H4 (cell line): ENCODE data around the gene SBF2. TPM values are rescaled to one million over a fixed set of nuclear protein-coding genes. Genes with fewer than 3 reads are reported as not detected.
"Not testable (repeated sequence)": the region's sequence is repeated elsewhere in the genome, so short reads cannot be mapped to it uniquely, and the experiment has no call there.

Experiments
- DNase-seq: peaks from one replicate; pipeline ENCODE4 v3.0.0-alpha.2; 2015; ENCODE audit warnings: low spot score
- total RNA-seq: library from RNA; depleted of rRNA; stranded (reverse); fragments of >200 nt; shearing (Covaris generic); gene quantifications from 2 replicates; pipeline ENCODE4 v1.2.3, GENCODE V29; 2014

The SBF2 gene
- total RNA-seq, 1 experiment from 2014 or later, result 27.0 TPM

DNA sequence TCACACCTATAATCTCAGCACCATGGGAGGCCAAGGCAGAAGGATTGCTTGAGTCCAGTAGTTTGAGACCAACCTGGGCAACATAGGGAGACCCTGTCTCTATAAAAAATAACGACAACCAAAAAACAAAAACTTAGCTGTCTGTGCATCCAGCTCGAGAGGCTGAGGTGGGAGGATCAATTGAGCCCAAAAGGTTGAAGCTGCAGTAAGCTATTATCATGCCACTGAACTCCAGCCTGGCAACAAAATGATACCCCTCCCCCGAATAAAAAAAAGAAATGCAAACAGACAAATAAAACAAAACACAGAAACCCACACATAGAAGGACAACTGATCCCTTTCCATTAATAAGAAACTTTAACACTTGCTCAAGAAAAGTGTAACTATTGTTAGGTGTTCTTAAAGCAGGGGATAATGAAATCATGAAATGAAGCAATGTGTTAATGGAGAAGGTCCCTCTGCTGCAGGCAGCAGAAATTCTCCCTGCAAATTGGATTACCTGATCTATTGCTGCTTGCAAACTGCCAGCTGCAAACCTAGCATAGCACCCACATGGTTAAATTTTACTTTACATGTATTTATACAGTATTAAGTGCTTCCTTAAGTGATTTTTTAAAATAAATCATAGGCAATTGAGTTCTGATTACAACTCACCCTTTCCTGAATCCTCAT lies 226.3 kb downstream of the SBF2 start:
- no peak for DNase-seq

DNA sequence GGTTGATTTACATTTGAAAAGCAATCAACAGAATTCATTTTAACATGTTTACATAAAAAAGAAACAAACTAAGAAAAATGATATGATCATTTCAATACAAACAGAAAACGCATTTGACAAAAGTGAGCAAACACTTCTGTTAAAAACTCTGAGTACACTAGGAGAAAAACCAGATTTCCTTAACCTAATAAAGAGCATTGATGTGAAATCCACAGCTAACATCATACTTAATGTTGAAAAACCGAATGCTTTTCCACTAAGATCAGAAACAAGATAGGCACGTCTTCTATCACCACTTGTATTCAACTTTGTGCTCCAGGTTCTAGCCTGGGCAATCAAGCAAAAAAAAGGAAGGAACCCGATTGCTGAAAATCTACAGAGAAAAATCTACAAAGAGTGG lies 227.6 kb downstream of the SBF2 start:
- no peak for DNase-seq

DNA sequence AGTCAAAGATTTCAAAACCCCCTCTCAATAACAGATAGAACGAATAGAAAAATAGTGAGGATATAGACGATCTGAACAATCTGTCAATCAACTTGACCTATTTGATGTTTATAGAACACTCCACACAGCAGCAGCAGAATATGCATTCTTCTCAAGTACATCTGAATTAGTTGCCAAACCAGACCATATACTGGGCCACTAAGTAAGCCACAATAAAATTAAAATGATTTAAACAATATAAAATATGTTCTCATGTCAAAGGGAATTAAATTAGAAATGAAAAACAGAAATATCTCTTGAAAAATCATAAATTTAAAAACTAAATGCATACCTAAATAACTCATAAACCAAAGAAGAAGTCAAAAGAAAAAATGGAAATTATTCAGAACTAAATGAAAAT lies 229.2 kb downstream of the SBF2 start:
- no peak for DNase-seq

DNA sequence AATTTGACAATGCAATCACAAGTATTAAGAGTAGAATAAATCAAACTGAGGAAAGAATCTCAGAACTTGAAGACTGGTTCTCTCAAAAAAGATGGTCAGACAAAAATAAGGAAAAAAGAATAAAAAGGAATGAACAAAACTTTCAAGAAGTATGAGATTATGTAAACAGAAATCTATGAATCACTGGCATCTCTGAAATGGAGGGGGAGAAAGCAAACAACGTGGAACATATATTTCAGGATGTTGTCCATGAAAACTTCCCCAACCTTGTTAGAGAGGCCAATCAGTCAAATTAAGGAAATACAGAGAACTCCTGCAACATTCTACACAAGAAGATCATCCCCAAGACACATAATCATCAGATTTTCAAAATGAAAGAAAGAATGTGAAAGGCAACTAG lies 235.7 kb downstream of the SBF2 start:
- DNase-seq, result no peak

DNA sequence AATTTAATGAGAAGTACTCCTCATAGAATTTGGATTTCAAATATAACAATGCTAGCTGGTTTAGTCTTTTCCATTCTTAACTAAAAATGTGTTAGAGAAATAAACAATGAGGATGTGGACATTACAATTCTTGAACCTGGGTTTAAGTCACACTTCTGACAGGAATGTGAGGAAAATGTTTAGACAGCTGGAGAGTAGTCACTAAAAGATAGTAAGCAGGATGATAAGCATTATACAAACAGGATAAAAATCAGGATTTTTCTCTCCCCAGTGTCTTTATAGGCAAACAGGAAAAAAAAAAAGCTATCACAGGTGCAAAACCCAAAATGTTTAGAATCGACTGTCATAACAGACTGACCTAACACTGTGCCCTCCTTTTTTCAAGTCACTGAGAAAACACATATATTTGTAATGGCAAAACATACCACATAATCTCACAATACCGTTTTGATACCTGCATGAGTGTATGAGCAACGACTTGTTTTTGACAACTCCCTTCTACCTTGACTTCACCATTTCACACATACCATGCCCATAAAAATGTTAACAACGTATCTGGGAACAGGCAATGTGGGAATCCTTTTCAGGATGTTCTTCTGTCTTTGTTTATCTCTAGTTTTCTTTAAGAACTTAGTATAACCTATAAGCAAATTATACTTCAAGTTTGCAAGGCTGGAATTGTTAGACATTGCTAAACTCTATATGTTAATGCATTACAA lies 242.0 kb downstream of the SBF2 start:
- DNase-seq, result no peak

DNA sequence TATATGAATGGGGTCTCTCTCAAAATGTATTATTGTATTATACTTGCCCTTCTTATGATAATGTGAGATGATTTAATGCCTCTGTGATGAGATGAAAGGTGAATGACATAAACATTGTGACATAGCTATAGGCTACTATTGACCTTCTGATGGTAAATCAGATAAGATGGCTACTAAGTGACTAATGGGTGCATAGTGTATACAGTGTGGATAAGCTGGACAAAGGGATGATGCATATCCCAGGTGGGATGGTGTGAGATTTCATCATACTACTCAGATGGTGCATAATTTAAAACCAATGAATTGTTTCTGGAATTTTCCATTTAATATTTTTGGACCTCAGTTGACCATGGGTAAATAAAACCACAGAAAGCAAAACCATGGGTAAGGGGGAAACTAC lies 243.5 kb downstream of the SBF2 start:
- peak; percentile 12 for DNase-seq

DNA sequence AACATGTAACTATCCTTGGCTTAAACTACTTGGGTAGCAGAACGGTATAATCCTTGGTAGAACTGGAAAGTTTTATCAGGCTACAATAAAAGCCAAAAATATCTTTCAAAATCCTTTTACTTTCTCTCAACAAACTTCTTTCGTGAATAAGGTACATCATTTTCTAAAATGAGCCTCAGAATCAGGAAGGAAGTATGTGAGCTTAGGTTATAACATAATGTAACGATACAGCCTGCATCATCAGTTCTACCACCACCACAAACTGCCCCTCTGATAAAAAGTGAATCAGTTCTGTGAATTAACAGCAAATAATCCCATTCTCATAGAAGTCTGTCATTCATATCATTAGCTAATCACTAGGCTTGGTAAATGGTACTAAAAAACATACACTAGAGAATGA lies 244.3 kb downstream of the SBF2 start:
- no peak for DNase-seq

DNA sequence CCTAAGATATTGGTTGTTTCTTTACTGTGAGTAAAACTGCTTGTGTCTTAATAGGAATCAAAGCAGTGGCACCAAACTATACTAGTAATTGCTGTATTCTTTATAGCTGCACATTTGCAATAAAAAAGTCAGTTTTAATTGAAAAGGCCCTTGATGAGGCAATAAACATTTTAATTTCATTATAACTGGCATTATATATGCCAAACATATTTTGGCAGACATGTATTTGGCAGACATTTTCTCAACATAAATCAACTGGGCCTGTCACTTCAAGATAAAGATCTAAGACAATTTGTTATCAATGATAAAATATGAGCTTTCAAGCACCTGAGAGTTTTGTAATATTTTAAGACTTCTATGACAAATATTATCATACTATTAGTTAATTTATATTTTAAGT lies 245.7 kb downstream of the SBF2 start:
- no peak for DNase-seq

DNA sequence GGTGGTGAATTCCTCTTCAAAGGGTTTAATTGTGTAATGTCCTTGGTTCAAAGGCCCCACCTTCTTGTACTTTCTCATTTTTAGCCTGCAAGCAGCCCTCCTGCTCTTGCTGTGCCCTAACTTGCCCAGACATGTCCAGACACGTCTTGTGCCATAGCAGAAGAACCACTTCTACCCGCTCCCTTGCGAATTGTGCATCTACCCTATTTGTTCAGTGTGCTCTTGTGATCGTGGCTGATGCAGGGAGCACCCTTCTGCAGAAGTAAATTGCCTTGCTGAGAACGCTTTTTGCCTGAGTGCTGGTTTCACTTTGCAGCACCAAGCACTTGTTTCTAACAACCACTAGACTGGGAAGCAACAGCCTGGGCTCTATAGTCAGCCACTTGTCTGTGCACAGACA lies 249.4 kb downstream of the SBF2 start:
- DNase-seq, result no peak

DNA sequence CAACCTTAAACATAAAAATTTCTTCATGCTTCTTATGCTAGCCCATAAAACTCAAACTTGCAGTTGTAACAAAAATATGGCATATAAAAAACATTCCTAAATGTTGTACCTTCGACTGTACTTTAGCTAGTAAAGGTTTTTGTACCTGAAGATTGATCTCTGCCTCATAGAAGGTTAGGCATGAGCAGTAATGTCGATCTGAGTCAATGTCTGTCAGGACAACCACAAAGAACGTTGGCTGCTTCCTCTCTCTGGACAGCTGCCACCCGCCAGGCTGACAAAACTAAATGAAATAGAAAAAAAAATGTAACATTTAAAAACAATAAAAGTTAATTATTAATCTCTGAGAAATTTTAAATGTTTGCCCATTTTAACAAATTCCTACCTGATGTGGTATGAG lies 251.3 kb downstream of the SBF2 start:
- no peak for DNase-seq

DNA sequence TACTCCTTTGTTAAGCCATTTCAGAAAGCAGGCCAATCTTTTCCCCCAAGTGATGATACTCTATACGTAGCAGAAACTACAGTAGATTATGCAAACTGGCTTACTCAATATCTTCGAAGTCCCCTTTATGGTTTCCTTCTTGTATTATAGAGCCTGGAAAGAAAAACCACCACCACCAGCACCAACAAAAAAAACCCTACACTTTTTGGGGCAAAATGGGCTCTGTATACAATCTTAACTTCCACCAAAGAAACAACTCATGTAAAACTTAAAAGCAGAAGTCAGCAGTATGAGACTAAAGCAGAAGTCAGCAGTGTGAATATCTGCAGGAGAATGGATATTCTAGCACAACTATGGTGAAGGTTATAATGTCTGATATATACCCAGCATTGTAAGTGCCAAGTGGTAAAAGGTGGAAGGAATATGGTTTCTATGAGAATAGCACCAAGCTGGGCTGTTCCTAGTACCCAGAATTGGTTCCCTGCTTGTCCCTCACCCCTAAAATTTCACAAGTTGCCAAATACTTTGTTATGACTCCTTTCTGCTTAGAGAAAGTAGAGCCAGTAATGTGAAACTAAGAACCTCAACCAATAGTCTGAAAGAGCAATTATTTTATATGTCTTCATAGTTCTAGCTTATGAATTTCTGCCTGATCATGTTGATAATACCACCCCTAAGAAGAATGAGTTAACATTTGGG lies 252.1 kb downstream of the SBF2 start:
- DNase-seq, result no peak

DNA sequence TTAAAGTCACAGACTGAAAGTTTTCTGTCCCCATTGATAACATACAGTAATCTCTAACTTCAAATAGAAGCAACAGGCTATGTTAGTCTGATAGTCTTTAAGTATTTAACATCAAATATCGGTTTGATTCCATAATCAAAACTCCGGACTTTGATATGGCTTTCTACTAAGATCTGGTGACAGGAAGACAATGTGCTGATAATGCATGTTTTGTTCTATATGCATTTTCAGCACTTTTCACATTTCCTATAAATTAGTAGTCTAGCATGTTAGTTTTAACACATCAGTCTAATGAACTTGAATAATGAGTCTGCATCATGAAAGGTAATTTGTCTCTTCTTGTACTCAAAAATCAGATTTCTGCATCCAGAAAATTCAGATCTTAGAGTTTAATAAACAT lies 252.7 kb downstream of the SBF2 start:
- no peak for DNase-seq

DNA sequence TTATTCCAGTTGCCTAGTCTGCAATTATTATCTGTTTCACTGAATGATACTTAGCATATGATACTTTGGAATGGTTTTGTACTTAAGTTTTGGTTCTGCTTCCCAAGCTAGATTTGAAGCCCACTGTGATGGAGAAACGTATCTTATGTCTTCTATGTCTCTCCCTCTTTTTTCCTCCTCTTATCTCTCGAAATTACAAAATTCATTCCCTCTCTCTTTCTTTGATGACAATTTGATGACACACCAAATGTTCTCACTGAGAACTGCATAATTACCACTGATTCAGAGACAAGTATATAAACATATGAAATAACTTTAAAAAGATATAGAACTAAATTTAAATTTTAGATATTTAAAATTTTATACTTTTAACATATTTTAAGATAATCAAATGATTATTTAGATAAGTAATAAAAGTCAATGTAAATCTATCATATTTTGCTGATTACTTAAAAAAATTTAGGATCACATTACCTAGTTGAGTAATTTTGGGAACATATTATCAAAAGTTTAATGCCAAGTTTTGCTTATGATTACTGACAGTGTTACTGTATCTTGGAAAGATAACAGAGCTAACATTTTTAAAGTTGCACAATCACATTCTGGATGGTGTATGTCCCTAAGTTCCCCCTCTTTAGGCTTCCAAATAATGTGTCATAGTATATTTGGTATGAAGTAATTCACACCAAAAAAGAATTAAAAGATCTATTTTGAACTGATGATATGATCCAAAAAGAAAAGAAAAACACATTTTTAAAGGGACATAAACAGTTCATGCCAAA lies 255.3 kb downstream of the SBF2 start:
- no peak for DNase-seq

DNA sequence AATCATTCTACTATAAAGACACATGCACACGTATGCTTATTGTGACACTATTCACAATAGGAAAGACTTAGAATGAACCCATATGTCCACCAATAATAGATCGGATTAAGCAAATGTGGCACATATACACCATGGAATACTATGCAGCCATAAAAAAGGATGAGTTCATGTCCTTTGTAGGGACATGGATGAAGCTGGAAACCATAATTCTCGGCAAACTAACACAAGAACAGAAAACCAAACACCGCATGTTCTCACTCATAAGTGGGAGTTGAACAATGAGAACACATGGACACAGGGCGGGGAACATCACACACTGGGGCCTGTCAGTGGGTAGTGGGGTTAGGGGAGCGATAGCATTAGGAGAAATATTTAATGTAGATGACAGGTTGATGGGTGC lies 258.1 kb downstream of the SBF2 start:
- DNase-seq, result not testable (repeated sequence)

DNA sequence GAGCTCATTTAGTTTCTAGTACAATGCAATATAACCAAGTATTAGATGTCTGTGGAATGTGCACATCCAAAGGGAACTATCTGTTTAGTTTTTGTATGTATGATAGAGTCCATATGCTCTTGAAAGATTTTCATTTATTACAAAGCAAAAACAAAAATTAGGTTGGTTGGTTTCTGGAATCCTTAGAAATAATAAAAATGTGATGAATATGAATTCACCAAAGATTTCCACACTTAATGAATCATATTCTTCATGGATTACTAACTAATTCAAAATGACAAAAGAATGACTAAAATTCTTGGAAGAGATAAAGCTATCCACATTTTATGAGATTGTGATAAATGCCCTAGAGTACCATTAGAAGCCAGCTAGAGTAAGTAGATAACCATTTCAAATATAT lies 261.1 kb downstream of the SBF2 start:
- no peak for DNase-seq

DNA sequence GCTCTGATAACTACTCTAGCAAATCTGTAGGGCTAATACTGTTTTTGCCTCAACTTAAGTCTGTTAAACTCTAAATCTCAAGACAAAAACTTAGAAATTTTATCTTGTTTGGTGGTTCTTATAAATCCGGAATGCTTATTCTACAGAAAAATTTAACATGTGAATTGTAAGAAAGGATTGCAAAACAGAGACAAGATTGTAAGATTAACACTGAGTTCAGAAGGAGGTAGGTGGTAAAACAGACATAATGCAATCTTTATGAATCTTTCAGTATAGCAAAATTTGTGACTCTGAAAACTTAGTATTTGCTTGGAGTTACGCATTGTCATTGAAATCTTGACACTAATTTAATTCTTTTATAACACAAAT lies 263.9 kb downstream of the SBF2 start:
- DNase-seq, result no peak

DNA sequence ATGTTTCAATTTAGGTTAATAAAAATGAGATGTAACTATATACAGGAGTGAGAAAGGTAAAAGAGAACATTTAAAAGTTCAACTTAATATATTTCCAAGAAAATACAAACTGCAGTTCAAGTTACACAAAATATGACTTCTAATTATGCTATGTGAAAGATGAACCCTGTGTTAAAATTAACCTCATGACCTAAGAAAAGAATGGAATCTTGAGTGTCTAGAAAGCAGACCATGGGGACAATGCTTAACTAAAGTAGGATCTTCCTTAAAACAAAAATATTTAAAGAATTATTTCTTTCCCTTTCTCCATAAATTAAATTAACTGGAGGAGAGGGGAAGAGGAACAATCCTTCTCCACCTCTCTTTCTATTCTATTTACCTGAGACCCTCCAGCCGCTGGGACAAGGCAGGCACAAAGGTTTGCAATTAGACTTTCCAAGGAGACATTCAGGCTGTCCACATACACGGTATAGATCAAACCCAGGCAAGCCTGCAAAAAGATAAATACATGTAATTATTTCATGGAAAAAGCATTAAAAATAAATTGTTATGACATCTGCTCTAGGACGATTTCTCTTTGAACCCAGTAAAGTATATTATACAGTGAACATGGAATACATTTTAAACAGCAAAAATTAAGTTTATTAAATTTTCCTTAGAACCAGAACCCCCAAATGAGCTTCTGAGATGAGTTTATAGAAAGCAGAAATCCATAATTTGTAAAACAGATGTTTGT lies 264.5 kb downstream of the SBF2 start:
- DNase-seq, result no peak

DNA sequence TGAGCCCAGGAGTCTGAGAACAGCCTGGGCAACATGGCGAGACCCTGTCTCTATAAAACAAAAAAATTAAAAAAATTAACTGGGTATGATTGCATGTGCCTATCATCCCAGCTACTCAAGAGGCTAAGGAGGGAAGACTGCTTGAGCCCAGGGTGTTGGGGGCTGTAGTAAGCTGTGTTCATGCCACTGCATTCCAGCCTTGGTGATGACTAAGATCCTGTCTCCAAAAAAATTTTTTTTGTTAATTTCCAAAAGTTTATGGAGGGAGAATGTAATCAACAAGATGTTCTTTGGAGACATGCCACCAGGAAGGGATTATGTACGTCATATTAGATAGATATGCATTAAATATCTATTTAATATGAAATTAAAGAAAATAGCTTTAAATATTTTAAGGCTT lies 267.5 kb downstream of the SBF2 start:
- DNase-seq, result no peak

DNA sequence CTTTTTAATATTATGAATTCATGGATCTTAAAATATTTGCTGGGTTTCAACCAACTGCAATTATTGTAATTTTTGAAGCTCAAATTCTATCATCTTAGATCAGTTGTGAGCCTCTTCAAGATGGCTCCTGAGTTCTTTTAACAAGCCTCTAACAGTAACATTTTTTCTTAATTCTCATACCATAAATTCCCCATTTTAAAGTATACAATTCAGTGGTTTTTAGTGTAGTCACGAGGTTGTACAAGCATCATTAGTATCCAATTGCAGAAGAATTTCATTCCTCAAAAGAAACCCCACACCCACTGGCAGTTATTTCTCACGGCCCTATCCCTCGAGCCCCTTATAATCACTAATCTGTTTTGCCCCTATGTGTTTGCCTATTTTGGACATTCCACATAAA lies 270.8 kb downstream of the SBF2 start:
- DNase-seq, result no peak

DNA sequence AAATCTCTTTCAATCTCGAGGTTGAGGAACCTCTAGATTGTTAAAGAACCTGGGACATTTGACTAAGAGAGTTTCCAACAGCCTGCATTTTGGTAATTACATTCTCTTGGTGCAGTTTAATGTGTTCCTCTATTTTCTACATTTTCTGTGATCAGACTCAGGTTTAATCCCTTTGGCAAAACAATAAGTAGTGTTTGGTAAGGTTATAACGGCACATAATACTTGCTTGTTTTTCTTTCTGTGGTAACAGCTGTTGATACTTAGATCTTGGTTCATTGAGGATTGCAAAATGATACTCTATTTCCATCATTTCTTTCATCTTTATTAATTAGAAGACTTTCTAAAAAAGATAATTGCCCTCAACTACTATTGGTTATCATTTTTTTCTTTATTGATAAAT lies 271.3 kb downstream of the SBF2 start:
- DNase-seq, result no peak

DNA sequence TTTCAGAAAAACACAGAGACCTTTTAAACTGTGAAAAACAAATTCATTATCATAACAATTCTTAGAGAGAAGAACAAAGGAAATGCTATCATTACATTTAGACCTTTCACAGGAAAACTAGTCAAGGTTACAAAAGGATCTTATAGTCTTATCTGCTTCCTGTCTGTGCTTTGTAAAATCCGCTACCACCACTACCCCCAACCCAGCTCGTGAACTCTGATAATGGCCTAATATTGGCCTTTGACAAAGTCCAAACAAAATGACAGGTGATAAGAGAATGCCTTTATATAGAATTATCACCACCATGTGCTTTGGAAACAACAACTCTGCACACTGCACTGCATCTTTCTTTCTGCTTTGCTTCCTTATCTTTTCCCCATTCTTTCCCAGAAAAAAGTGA lies 272.5 kb downstream of the SBF2 start:
- DNase-seq, result no peak
